HEK293 (cell line): ENCODE data around the gene FXYD3.

Experiments
- RBAK ChIP-seq: fragments of 450-650 bp; formaldehyde crosslinking; IDR thresholded peaks from 2 replicates; pipeline ENCODE4 v1.5.1; 2016; ENCODE audit warnings: missing biosample characterization, missing genetic modification characterization
- TF ChIP-seq, protein P1 (sequence below): fragments of 450-650 bp; formaldehyde crosslinking; IDR thresholded peaks from 2 replicates; pipeline ENCODE4 v1.5.1; 2016; ENCODE audit warnings: missing biosample characterization, missing genetic modification characterization

DNA sequence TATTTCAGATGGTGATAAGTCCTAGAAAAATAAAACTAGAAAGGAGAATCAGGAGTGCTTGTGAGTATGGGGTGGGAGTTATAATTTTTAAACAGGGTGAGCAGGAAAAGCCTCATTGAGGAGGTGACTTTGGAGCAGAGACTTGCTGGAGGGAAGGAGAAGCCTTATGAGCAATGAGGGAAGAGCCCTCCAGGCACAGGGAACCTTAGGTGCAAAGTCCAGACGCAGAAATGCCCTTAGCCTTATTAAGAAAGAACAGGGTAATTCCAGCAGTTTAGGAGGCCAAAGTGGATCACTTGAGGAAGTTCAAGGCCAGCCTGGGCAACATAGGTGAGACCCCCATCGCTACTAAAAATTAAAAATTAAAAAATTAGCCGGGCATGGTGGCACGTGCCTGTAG, 21.0 kb upstream of the FXYD3 start:
- TF ChIP-seq RBAK = no peak
- TF ChIP-seq, protein P1, sequence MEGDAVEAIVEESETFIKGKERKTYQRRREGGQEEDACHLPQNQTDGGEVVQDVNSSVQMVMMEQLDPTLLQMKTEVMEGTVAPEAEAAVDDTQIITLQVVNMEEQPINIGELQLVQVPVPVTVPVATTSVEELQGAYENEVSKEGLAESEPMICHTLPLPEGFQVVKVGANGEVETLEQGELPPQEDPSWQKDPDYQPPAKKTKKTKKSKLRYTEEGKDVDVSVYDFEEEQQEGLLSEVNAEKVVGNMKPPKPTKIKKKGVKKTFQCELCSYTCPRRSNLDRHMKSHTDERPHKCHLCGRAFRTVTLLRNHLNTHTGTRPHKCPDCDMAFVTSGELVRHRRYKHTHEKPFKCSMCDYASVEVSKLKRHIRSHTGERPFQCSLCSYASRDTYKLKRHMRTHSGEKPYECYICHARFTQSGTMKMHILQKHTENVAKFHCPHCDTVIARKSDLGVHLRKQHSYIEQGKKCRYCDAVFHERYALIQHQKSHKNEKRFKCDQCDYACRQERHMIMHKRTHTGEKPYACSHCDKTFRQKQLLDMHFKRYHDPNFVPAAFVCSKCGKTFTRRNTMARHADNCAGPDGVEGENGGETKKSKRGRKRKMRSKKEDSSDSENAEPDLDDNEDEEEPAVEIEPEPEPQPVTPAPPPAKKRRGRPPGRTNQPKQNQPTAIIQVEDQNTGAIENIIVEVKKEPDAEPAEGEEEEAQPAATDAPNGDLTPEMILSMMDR (tag by site-specific recombination) = no peak
